GM21737 (cell line): ENCODE data around the gene PODNL1.
A peak's percentile ranks its signal among the peaks of the same experiment; 100 is the strongest.

Source experiments
- ATAC-seq: cut with Tn5 transposase; IDR thresholded peaks from one replicate; pipeline ENCODE4 v1.9.1; 2021; ENCODE audit warnings: mild to moderate bottlenecking, moderate library complexity; ENCODE audit not compliant: unreplicated experiment

The PODNL1 gene

GRCh38 chr19:13938301-13939064 is at the start of gene PODNL1:
Gene PODNL1, minus strand, starts transcription at chr19:13938417. Its CDS starts 236 bp downstream, at chr19:13938181.
- ATAC-seq: no peak

GRCh38 chr19:13987101-13987890 is 49.1 kb upstream of the PODNL1 start:
- ATAC-seq: peak; percentile 7

GRCh38 chr19:13986348-13986904 is 48.2 kb upstream of the PODNL1 start:
- ATAC-seq: peak; percentile 72

GRCh38 chr19:13985771-13986347 is 47.6 kb upstream of the PODNL1 start:
- ATAC-seq: peak; percentile 15

GRCh38 chr19:13984875-13985741 is 46.9 kb upstream of the PODNL1 start:
- no peak for ATAC-seq

GRCh38 chr19:13984186-13984585 is 46.0 kb upstream of the PODNL1 start:
- no peak for ATAC-seq

- no peak for ATAC-seq
These were observed 45.1 kb upstream of the PODNL1 start for GRCh38 chr19:13983213-13983889.

- no peak for ATAC-seq
These were observed 44.6 kb upstream of the PODNL1 start for GRCh38 chr19:13982773-13983172.

- no peak for ATAC-seq
These were observed 43.8 kb upstream of the PODNL1 start for GRCh38 chr19:13981988-13982501.

GRCh38 chr19:13981467-13981866 is 43.2 kb upstream of the PODNL1 start:
- ATAC-seq: no peak

GRCh38 chr19:13981021-13981420 is 42.8 kb upstream of the PODNL1 start:
- no peak for ATAC-seq

- ATAC-seq: no peak
These were observed 42.1 kb upstream of the PODNL1 start for GRCh38 chr19:13980340-13980739.

- ATAC-seq: no peak
These were observed 41.5 kb upstream of the PODNL1 start for GRCh38 chr19:13979686-13980085.

GRCh38 chr19:13979244-13979615 is 41.0 kb upstream of the PODNL1 start:
- ATAC-seq: no peak

GRCh38 chr19:13978351-13979243 is 40.4 kb upstream of the PODNL1 start:
- ATAC-seq: no peak

GRCh38 chr19:13977803-13978202 is 39.6 kb upstream of the PODNL1 start:
- no peak for ATAC-seq

- no peak for ATAC-seq
These were observed 38.2 kb upstream of the PODNL1 start for GRCh38 chr19:13976446-13976845.

GRCh38 chr19:13975870-13976269 is 37.7 kb upstream of the PODNL1 start:
- ATAC-seq: no peak

GRCh38 chr19:13974073-13974472 is 35.9 kb upstream of the PODNL1 start:
- ATAC-seq: no peak
